ENCODE results near the gene FBXO7.

FBXO7 gene

DNA sequence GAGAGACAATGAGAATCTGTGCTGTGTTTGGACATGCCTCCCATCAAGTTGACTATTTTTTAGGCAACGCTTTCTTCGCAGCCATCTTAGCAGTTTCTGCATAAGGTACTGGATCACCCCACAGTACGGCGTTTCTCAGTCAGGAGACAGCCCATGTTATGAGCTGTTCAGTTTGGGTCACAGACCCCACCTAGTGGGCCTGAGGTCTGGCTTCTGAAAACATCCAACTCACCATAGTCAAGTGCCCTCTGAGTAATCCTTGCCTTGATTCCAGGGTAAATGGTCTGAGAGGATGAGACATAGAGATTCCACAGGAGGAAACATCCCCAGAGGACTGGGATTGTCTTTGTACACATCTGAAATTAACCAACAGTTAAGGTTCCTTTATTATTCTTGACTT is 17.6 kb upstream of the FBXO7 start:
- no peak for DNase-seq (ENCODE audit: extremely low spot score)
- TF ChIP-seq, protein P1, sequence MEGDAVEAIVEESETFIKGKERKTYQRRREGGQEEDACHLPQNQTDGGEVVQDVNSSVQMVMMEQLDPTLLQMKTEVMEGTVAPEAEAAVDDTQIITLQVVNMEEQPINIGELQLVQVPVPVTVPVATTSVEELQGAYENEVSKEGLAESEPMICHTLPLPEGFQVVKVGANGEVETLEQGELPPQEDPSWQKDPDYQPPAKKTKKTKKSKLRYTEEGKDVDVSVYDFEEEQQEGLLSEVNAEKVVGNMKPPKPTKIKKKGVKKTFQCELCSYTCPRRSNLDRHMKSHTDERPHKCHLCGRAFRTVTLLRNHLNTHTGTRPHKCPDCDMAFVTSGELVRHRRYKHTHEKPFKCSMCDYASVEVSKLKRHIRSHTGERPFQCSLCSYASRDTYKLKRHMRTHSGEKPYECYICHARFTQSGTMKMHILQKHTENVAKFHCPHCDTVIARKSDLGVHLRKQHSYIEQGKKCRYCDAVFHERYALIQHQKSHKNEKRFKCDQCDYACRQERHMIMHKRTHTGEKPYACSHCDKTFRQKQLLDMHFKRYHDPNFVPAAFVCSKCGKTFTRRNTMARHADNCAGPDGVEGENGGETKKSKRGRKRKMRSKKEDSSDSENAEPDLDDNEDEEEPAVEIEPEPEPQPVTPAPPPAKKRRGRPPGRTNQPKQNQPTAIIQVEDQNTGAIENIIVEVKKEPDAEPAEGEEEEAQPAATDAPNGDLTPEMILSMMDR (IDR thresholded peaks at IDR 0.05; ENCODE audit: control extremely low read depth, extremely low read depth, low read depth, missing control alignments) = no peak
- ChIA-PET POLR2A (no interaction called here), CTCF (interaction anchor here (1.3 kb wide), 1 partner anchor 17 kb away, joined by 4 read pairs; no protein-coding TSS in a partner anchor)

DNA sequence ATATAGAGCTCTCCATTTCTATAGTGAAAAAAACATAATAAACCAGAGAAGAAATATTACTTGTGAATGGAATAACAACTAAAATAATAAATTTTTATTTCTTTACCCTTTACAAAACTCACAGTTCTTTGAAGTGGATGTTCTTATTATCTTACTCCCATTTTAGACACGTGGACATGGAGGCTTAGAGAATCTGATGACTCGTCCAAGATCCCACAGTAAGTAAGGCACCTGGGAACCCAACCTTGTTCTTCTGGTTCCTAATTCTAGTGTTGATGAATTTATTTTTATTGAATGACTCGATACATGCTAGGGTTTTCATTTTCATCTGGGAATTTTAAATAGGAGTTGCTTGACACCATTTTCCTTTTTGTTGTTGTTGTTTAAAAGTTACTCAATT is 12.2 kb upstream of the FBXO7 start:
- ChIA-PET CTCF (interaction anchor here (0.6 kb wide), 1 partner anchor 11 kb away, joined by 3 read pairs; no protein-coding TSS in a partner anchor), POLR2A (no interaction called here)
- no peak for DNase-seq (ENCODE audit: extremely low spot score)
- TF ChIP-seq, protein P1 (IDR thresholded peaks at IDR 0.05; ENCODE audit: control extremely low read depth, extremely low read depth, low read depth, missing control alignments) = no peak

DNA sequence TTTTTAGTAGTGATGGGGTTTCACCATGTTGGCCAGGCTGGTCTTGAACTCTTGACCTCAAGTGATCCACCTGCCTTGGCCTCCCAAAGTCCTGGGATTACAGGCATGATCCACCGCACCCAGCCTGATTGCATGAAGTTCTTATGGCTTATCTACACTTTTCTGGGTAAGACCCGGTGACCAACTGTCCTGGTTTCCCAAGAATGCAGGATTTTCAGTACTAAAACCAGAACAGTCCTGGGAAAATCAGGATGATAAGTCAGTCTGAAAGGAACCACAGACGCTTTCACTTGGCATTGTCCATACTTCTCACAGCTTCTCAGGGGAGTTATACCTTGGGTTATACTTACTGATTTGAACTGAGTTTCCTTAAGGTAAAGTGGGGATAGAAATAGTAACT is 8.9 kb upstream of the FBXO7 start:
- ChIA-PET CTCF (no interaction called here), POLR2A (no interaction called here)
- DNase-seq (ENCODE audit: extremely low spot score) = no peak
- TF ChIP-seq, protein P1 (IDR thresholded peaks at IDR 0.05; ENCODE audit: control extremely low read depth, extremely low read depth, low read depth, missing control alignments) = no peak

DNA sequence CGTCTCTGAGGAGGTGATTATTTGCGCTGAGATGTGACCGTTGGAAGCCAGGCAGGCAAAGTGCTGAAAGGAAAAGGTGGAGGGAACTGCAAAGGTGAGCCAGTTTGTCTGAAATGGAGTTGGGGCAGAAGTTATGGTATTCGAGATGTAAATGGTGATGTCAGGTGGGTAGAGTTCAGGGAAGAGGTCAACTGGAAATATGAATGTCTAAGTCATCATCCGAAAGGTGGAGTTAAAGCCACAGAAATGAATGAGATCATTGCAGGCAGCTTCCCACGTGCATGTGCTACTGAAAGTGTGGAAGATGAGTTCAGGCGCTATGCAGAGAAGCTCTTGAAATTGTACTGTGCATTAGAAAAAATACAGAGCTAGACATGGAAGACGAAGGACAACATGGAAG is 8.1 kb upstream of the FBXO7 start:
- DNase-seq (ENCODE audit: extremely low spot score) = no peak
- POLR2A ChIA-PET = no interaction called here
- TF ChIP-seq, protein P1 (IDR thresholded peaks at IDR 0.05; ENCODE audit: control extremely low read depth, extremely low read depth, low read depth, missing control alignments) = no peak

DNA sequence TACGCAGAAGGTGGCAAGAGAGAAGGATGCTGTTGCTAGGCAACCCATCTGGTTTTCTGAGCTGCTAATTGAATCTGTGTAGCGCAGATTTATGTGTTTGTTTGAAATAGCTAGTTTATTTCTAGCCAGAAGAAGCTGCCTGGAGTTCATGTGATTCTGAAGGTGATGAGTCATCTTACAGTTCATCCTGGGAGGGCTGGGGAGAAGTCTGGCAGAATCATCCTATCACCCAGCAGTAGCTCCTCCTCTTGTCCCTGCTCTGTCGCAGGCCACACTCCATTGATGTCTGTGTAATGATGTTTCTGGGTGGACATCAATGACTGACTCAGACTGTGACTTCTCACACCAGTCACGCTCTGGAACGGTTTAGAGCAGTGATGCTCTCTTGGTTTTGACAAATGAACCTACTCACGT is 4.8 kb upstream of the FBXO7 start:
- DNase-seq (ENCODE audit: extremely low spot score) = no peak
- ChIA-PET POLR2A (interaction anchor here (0.9 kb wide), 1 partner anchor 41 kb away, joined by 3 read pairs; no protein-coding TSS in a partner anchor), CTCF (interaction anchor here (0.8 to 1.5 kb wide), 9 partner anchors 8 to 499 kb away, joined by 3 to 9 read pairs (median 4); partner anchors contain the start of gene RTCB)
- TF ChIP-seq, protein P1 (IDR thresholded peaks at IDR 0.05; ENCODE audit: control extremely low read depth, extremely low read depth, low read depth, missing control alignments) = no peak

More for the DNA sequence above, 8.1 kb upstream of the FBXO7 start:
- CTCF ChIA-PET = no interaction called here

DNA sequence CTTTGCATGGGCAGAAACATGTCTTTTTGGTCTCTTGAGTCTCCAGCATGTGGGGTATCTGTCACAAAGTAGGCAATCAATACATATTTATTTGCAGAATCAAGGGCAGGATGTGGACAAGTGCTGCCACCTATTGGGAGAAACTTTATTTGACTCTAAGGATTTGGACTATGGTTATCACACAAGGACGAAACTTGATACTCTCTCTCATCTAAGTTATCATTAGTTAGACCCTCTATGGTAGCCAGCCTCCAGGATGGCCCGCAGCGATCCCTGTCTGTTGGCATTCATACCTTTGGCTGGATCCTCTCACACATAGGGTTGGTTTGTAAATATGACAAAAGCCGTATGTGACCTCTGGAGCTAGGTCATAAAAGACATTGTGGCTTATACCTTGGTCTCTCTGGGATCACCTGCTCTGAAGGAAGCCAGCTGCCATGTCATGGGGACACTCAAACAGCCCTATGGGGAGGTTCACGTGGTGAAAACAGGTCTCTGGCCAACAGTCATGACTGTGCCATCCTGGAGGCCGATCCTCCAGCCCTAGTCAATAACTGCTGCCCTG is 1.1 kb upstream of the FBXO7 start:
- TF ChIP-seq, protein P1 (IDR thresholded peaks at IDR 0.05; ENCODE audit: control extremely low read depth, extremely low read depth, low read depth, missing control alignments) = peak; percentile 54
- POLR2A ChIA-PET = no interaction called here
- peak; percentile 64 for DNase-seq (ENCODE audit: extremely low spot score)
- CTCF ChIA-PET = interaction anchor here (0.6 to 1.7 kb wide), 14 partner anchors 8 to 503 kb away, joined by 3 to 8 read pairs (median 4); partner anchors contain the start of genes BPIFC and RTCB
